ENCODE measurements around the gene RHOC. TPM values are rescaled to one million over a fixed set of nuclear protein-coding genes. Genes with fewer than 3 reads are reported as not detected.

The RHOC gene
- total and polyA plus RNA-seq, 2 experiments from 2014 or later: 65.4 to 76.7 TPM

DNA sequence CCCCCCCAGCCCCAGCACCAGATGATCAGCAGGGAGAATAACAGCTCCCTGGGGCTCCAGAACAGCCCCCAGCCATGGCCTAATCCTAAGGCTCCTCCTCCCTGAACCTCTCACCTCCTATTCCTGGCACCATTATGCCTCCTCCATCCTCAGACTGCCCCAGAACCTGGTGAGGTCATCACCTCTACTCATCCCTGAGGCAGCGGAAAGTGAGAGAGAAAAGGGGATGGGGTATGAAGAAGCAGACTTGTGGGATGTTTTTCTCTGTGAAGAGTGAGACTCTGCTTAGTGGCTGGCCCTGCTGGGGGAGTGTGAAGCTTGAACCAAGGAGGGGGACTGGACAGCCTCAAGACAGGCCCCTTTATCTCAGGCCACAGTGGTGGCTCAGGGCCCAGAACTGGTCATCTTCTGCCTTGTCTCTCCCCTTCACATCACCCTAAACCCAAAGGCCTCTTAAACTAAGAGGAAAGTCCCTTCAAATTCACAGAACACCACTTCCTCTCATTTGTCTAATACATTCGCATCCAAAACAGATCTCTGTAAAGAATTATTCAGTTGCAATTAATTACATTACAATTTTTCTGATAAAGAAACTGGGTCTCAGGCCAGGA, 10.4 kb upstream of the RHOC start:
- Mint-ChIP-seq H3K36me3 (ENCODE audit: low read depth) (peaks cover 4% of the 10 kb centered on the region; the same call in 1 of the 3 replicates), H3K4me3 (no peak overlapping the region), H3K9me3 (no peaks in the 10 kb centered on the region), H3K4me1 (peaks cover 39% of the 10 kb centered on the region), H3K27ac (no peak overlapping the region), H3K27me3 (ENCODE audit: insufficient read depth, low read depth, poor library complexity) (peaks cover 46% of the 10 kb centered on the region)
- Histone ChIP-seq H3K9me2 (ENCODE audit: insufficient read depth) (no peaks in the 10 kb centered on the region), H3K27me3 (ENCODE audit: insufficient read depth) (peaks cover 64% of the 10 kb centered on the region), H3K4me2 (no peak overlapping the region), H3F3A (replicated peaks; ENCODE audit: low read depth) (peaks cover 11% of the 10 kb centered on the region), H2AFZ (no peak overlapping the region), H3K36me3 (ENCODE audit: insufficient read depth) (no peaks in the 10 kb centered on the region), H3K4me1 (ENCODE audit: insufficient read depth) (peaks cover 16% of the 10 kb centered on the region), H3K79me2 (replicated peaks; ENCODE audit: insufficient read depth) (no peaks in the 10 kb centered on the region), H4K20me1 (replicated peaks; ENCODE audit: insufficient read depth) (no peaks in the 10 kb centered on the region), H3K4me3 (no peak overlapping the region), H3K27ac (ENCODE audit: low read depth) (no peak overlapping the region)
- ATAC-seq: no peak
- TF ChIP-seq CREB1 (CRISPR knock-in tag; IDR thresholded peaks at IDR 0.05; ENCODE audit: low read depth) (no peak), EZH2phosphoT487 (IDR thresholded peaks at IDR 0.05; ENCODE audit: unreplicated experiment) (no peak), POLR2AphosphoS5 (IDR thresholded peaks at IDR 0.05; ENCODE audit: low read depth) (no peak), ZNF331 (CRISPR knock-in tag; IDR thresholded peaks at IDR 0.05; ENCODE audit: low read depth) (no peak), NANOG (IDR thresholded peaks at IDR 0.05; ENCODE audit: borderline replicate concordance) (no peak), STAT1 (IDR thresholded peaks at IDR 0.05; ENCODE audit: unreplicated experiment) (no peak), JUNB (IDR thresholded peaks at IDR 0.05; ENCODE audit: unreplicated experiment) (no peak), ZNF114 (CRISPR knock-in tag; IDR thresholded peaks at IDR 0.05) (no peak), EZH2 (IDR thresholded peaks at IDR 0.05; ENCODE audit: low read depth, unreplicated experiment) (no peak)
- TF ChIP-seq, protein P1, sequence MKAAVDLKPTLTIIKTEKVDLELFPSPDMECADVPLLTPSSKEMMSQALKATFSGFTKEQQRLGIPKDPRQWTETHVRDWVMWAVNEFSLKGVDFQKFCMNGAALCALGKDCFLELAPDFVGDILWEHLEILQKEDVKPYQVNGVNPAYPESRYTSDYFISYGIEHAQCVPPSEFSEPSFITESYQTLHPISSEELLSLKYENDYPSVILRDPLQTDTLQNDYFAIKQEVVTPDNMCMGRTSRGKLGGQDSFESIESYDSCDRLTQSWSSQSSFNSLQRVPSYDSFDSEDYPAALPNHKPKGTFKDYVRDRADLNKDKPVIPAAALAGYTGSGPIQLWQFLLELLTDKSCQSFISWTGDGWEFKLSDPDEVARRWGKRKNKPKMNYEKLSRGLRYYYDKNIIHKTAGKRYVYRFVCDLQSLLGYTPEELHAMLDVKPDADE (IDR thresholded peaks at IDR 0.05): no peak
- TF ChIP-seq, protein P2, sequence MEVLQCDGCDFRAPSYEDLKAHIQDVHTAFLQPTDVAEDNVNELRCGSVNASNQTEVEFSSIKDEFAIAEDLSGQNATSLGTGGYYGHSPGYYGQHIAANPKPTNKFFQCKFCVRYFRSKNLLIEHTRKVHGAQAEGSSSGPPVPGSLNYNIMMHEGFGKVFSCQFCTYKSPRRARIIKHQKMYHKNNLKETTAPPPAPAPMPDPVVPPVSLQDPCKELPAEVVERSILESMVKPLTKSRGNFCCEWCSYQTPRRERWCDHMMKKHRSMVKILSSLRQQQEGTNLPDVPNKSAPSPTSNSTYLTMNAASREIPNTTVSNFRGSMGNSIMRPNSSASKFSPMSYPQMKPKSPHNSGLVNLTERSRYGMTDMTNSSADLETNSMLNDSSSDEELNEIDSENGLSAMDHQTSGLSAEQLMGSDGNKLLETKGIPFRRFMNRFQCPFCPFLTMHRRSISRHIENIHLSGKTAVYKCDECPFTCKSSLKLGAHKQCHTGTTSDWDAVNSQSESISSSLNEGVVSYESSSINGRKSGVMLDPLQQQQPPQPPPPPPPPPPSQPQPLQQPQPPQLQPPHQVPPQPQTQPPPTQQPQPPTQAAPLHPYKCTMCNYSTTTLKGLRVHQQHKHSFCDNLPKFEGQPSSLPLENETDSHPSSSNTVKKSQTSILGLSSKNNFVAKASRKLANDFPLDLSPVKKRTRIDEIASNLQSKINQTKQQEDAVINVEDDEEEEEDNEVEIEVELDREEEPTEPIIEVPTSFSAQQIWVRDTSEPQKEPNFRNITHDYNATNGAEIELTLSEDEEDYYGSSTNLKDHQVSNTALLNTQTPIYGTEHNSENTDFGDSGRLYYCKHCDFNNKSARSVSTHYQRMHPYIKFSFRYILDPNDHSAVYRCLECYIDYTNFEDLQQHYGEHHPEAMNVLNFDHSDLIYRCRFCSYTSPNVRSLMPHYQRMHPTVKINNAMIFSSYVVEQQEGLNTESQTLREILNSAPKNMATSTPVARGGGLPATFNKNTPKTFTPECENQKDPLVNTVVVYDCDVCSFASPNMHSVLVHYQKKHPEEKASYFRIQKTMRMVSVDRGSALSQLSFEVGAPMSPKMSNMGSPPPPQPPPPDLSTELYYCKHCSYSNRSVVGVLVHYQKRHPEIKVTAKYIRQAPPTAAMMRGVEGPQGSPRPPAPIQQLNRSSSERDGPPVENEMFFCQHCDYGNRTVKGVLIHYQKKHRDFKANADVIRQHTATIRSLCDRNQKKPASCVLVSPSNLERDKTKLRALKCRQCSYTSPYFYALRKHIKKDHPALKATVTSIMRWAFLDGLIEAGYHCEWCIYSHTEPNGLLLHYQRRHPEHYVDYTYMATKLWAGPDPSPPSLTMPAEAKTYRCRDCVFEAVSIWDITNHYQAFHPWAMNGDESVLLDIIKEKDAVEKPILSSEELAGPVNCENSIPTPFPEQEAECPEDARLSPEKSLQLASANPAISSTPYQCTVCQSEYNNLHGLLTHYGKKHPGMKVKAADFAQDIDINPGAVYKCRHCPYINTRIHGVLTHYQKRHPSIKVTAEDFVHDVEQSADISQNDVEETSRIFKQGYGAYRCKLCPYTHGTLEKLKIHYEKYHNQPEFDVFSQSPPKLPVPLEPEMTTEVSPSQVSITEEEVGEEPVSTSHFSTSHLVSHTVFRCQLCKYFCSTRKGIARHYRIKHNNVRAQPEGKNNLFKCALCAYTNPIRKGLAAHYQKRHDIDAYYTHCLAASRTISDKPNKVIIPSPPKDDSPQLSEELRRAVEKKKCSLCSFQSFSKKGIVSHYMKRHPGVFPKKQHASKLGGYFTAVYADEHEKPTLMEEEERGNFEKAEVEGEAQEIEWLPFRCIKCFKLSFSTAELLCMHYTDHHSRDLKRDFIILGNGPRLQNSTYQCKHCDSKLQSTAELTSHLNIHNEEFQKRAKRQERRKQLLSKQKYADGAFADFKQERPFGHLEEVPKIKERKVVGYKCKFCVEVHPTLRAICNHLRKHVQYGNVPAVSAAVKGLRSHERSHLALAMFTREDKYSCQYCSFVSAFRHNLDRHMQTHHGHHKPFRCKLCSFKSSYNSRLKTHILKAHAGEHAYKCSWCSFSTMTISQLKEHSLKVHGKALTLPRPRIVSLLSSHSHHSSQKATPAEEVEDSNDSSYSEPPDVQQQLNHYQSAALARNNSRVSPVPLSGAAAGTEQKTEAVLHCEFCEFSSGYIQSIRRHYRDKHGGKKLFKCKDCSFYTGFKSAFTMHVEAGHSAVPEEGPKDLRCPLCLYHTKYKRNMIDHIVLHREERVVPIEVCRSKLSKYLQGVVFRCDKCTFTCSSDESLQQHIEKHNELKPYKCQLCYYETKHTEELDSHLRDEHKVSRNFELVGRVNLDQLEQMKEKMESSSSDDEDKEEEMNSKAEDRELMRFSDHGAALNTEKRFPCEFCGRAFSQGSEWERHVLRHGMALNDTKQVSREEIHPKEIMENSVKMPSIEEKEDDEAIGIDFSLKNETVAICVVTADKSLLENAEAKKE (CRISPR knock-in tag; IDR thresholded peaks at IDR 0.05): no peak
- TF ChIP-seq, protein P3, sequence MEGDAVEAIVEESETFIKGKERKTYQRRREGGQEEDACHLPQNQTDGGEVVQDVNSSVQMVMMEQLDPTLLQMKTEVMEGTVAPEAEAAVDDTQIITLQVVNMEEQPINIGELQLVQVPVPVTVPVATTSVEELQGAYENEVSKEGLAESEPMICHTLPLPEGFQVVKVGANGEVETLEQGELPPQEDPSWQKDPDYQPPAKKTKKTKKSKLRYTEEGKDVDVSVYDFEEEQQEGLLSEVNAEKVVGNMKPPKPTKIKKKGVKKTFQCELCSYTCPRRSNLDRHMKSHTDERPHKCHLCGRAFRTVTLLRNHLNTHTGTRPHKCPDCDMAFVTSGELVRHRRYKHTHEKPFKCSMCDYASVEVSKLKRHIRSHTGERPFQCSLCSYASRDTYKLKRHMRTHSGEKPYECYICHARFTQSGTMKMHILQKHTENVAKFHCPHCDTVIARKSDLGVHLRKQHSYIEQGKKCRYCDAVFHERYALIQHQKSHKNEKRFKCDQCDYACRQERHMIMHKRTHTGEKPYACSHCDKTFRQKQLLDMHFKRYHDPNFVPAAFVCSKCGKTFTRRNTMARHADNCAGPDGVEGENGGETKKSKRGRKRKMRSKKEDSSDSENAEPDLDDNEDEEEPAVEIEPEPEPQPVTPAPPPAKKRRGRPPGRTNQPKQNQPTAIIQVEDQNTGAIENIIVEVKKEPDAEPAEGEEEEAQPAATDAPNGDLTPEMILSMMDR (conservative IDR thresholded peaks at IDR 0.05; ENCODE audit: low read depth in 2 of 2): no peak
- TF ChIP-seq, protein P4, sequence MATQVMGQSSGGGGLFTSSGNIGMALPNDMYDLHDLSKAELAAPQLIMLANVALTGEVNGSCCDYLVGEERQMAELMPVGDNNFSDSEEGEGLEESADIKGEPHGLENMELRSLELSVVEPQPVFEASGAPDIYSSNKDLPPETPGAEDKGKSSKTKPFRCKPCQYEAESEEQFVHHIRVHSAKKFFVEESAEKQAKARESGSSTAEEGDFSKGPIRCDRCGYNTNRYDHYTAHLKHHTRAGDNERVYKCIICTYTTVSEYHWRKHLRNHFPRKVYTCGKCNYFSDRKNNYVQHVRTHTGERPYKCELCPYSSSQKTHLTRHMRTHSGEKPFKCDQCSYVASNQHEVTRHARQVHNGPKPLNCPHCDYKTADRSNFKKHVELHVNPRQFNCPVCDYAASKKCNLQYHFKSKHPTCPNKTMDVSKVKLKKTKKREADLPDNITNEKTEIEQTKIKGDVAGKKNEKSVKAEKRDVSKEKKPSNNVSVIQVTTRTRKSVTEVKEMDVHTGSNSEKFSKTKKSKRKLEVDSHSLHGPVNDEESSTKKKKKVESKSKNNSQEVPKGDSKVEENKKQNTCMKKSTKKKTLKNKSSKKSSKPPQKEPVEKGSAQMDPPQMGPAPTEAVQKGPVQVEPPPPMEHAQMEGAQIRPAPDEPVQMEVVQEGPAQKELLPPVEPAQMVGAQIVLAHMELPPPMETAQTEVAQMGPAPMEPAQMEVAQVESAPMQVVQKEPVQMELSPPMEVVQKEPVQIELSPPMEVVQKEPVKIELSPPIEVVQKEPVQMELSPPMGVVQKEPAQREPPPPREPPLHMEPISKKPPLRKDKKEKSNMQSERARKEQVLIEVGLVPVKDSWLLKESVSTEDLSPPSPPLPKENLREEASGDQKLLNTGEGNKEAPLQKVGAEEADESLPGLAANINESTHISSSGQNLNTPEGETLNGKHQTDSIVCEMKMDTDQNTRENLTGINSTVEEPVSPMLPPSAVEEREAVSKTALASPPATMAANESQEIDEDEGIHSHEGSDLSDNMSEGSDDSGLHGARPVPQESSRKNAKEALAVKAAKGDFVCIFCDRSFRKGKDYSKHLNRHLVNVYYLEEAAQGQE (IDR thresholded peaks at IDR 0.05; ENCODE audit: unreplicated experiment): no peak
- no peak for DNase-seq (ENCODE audit: low spot score)

All from GM23338 (cell line).